SIG-M5 treated with dmso at 0.1 percent for 504 hours (cell line): ENCODE data around the gene TTLL1.

Experiments
- DNase-seq: peaks from one replicate; lab custom pipeline; 2025; ENCODE audit not compliant: unreplicated experiment; lab: John Stamatoyannopoulos, UW

TTLL1 gene

DNA sequence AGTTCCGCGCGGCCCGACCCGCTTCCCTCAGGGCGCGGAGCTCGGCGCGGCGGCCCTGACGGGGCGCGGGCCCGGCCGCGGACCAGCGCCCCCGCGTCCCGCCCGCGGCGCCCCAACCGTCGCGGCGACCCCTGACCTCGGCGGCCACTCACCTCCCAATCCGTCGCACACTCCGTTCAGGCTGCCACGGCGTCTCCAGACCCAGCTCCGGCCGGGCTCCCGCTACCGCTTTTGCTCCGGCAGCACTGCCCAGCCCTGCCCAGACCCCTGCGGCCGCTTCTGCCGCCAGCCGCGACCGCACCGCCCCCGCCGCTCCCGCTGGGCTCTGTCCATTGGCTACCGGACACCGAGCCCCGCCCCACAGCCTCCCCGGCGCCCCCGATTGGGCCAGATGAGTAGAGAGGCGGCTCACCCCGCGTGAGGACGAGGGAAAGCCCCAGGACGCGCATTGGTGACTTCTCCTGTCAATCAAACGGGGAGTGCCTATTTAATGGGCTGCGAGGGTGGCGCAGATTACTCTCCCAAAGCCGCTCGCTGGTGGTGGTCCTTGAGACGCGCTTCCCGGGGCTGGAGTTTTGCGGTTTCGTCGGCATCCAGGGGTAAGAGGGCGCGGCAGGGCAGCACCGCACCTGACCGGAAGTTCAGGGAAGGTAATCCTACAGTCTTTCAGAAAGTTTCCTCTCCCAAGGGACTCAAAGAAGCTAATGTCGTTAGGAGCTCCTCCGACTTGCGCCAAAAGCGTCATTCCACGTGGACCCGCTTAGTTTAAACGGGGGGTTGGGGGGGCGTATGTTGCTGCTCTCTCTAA lies 74.1 kb downstream of the TTLL1 start, which contains the start of gene PACSIN2:
TSS of gene PACSIN2 (minus strand) at position 281 of the 808 bp plus-strand sequence. CDS start 103,069 bp downstream, outside the sequence.
- DNase-seq, result peak; percentile 92

DNA sequence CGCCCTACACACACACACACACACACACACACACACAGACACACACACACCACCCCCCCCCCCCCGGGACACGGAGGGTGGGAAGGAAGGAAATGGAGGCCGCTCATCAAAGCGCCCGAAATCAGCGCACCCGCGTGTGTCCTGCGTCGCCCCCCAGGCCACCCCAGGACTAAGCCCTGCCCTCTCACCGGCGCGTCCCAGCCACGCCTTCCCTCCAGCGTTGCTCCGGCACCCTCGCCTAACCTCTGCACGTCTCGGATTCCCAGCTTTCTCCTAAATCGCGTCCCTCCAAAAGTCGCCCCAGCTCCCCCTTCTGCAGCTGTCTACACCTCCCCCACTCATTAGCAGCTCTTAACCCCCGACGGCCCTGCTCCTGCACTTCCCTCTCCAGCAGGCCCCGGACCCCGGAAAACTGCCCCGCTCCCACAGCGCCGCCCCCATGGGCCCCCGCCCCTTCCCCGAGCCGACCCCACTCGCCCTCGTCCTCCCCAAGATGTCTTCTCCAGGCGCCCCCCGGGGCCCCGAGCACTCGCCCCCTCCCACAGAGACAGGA lies 74.8 kb downstream of the TTLL1 start:
- DNase-seq, result no peak

GRCh38 chr22:43013355-43014315 lies 75.6 kb downstream of the TTLL1 start:
- no peak for DNase-seq

DNA sequence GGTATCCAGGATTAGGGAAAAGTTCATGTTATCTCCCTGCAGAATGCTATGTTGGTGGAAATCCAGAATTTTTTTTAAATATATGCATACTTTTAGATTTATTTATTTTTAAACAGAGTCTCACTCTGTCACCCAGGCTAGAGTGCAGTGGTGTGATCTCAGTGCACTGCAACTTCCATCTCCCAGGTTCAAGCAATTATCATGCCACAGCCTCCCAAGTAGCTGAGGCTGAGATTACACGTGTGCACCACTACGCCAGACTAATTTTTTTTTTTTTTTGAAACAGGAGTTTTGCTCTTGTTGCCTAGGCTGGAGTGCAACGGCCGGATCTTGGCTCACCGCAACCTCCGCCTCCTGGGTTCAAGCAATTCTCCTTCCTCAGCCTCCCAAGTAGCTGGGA lies 76.8 kb downstream of the TTLL1 start:
- DNase-seq, result no peak

- no peak for DNase-seq
These were observed 78.1 kb downstream of the TTLL1 start for GRCh38 chr22:43011079-43011478.

DNA sequence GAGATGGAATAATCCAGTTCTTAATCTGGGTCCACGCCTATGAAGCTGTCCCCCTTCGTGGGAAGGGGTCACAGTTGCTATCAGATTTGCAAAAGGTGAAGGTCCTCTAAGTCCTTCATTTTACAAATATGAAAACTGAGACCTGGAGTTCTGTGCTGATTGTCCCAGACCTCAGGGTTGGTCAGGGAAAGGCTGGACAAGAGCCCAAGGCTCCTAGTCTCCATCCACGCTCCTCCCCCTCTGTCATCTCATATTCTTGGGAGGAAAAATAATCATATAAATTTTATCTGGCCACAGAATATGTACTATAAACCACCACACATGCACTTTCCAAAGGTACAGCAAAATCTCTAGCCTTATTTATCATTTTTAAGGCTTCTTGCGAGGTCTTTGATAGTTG lies 79.7 kb downstream of the TTLL1 start:
- no peak for DNase-seq

DNA sequence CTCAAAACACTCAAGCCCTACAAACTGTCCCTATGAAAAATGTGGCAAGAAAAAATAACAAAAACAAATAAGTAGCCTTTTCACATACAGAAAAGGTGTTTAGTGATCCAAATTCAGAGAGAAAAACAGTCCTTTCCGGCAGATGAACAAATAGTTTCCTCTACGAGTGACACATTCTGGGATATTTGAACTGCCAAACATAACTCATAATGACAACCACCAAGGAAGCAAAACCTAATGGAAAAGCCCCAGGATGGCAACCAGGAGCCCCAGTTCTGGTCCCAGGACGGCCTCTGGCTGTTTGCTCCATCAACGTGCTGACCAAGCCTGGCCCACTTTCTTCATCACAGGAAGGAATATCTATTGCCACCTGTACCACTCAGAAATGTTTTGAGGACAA lies 80.3 kb downstream of the TTLL1 start:
- DNase-seq, result no peak

DNA sequence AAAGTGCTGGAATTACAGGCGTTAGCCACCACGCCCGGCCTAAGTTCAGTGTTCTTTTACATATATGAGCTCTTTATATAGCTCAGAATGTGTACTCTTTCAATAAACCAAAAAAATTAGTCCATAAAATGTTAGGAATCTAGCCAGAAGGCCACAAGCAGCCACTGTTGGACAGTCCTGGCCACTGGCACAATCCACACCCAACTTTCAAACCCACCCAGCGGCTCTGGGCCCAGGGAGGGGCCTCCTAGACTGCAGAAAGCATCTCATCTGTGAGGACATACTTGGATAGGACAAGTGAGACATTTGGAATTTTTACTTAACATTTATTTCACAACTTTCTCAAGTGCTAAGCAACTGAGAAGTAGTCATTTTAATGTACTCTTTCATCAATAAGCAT lies 80.7 kb downstream of the TTLL1 start:
- no peak for DNase-seq

DNA sequence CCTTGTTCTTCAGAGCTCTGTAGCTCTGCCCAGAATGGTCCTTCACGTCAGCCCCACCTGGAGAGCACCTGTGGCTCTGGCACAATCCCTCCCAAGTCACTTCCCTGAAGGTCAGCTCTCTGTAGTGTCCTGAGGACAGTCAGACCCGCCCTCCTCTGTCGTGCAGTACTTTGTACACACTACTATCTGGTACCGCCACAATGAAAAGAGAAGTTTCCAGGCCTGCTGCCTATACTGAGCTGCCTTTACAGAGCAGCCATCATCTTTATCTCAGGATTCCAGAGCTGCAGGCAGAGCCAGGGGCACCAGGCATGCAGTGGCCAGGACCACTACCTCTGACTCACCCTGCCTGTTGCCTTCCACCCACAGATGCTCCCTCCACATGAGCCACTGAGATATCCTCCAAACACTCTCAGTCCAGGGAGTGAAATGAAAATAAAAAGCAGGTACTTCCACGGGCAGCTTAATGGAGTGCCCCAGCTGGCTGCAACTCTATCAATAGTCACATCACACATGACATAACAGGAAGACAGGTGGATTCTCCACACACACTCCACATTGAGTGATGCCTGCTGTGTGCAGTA lies 81.6 kb downstream of the TTLL1 start:
- no peak for DNase-seq

- DNase-seq, result no peak
These were observed 82.4 kb downstream of the TTLL1 start for GRCh38 chr22:43006753-43007152.

- DNase-seq, result no peak
These were observed 83.1 kb downstream of the TTLL1 start for GRCh38 chr22:43006016-43006505.

GRCh38 chr22:43005106-43005505 lies 84.1 kb downstream of the TTLL1 start:
- no peak for DNase-seq

DNA sequence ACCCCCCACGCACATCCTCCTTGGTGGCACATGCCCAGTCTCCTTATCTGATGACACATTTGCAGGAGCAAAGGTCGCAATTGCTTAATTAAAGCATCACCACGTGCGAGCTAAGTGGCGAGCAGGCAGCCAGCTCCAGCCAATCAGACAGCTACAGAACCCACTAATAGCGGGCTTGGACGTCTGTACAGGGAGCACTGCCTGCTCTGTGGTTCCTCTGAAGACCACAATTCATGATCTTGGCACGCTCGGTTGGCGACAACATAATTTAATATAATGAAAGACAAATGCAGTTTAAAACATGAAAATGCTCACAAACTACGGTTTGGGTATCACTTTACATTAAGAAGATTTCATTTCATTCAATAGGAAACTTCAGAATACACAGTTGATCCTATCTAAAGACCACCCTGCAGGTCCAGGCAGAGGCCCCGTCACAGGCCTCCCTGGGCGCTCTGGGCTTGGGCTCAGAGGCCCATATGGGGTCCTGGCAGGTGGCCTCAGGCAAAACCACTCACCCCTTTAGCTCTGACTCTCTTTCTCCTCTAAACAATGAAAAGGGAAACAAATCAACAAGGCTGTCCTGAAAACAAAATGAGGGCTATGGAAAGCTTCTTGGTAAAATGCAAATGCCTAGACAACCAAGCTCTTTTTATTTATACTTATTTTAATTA lies 84.7 kb downstream of the TTLL1 start:
- DNase-seq, result no peak

DNA sequence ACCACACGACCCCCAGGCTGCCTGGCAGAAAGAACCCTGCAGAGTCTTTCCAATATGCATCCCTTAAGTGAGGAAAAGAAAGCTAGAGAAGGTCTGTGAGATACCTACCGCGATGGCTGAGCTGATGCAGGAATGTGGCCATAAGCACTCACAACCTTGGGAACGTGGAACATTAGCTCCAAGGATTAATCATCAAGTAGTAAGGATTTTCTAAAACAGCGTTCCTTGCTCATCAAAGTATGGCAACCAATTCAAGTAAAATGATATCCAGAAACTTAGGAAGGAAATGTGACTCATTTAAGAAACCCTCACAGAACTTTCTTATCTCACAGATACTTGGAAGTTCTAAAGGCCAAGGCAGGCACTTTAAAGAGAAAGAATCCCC lies 87.0 kb downstream of the TTLL1 start:
- DNase-seq, result no peak

DNA sequence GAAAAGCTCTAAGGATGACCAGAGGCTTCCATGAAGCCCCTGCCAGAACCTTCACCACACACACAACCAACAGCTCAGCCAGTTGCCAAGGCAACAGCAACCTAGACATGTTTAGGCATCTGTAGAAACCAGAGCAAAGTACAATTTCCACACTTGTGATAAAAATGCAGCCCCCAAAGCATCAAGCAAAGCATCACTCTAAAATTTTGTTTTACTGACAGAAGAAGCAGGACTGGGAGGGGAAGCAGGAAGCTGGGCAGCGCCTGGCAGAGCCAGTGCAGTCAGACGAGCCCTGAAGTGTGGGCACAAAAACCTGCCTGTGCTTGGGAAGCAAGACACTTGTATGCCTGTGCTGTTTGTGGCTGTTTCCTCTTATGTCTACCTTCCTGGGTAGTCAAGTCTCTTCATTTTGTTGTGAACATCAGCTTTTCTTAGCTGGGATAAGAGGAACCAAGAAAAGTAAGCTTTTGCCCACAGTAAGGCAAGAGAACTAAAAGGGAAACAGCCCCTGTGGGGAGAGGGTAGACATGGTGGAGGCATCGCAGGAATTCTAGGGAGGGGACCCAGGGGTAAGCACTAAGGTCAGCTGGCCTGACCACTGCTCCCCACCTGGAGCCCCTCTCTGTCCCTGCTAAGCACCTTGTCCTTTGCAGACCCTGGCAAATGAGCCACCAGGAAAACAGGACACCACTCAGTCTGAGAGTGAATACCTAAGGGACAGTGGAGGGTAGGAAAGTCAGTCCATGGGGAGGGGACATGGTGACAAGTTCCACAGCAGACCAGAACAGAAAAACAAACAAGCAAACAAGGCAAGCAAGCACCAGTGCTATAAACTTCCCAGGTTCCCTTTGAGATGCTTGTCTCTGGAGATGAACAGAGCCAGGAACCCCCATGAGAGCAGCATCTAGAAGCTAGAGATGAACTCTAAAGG lies 87.7 kb downstream of the TTLL1 start:
- DNase-seq, result peak; percentile 52

- peak; percentile 65 for DNase-seq
These were observed 88.6 kb downstream of the TTLL1 start for GRCh38 chr22:43000441-43001175.

DNA sequence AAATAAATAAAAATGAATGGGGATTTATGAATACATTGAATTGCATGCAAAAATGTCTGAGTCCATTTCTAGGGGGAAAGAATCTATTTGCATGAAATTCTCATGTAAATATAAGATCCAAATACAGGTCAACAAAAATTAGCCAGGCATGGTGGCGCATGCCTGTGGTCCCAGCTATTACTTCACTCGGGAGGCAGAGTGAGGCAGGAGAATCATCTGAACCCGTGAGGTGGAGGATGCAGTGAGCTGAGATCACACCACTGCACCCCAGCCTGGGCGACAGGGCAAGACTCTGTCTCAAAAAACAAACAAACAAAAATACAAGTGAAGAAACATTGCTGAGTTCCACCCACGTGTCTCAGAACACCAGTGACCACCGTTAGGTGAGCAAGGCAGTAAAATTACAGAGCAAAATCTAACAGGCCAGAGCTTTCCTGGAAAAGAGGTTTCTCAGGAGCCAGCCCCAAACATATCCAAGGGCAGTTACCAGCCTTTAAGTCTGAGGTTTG lies 91.6 kb downstream of the TTLL1 start:
- no peak for DNase-seq

DNA sequence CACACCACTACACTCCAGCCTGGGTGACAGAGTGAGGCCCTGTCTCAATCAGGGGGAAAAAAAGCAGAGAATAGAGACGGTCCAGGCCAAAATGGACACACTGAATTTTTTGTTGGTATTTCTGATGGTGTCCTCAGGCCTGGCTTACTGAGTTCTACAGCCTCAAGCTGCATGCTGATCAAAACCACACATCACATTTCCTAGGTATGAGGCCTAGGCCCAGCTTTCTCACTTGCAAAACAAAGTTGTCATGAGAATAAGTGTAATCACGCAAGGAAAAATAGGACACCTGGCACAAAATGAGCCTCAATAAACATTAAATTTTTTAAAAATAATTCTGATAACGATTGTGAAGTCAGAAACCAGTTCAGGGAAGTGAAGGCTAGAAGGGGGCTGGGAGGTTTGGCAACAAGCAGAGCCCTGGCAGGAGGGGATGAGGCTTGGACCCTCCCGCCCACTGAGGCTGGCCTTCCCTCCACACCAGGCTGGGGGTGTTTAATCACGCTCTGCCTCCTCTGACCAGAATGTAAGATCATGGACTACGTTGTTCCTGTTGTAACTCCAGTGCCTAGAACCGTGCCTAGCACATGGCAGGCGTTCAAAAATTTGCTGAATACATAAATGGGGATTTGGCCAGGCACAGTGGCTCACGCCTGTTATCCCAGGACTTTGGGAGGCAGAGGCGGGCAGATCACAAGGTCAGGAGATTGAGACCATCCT lies 92.4 kb downstream of the TTLL1 start:
- no peak for DNase-seq
